SKM-1 treated with dmso at 0.1 percent for 144 hours (cell line): ENCODE measurements around the gene AZGP1.
A peak's percentile ranks its signal among the peaks of the same experiment; 100 is the strongest.
"Not testable (repeated sequence)": the region's sequence is repeated elsewhere in the genome, so short reads cannot be mapped to it uniquely, and the experiment has no call there.

Source experiments
- DNase-seq: peaks from one replicate; lab custom pipeline; 2025; ENCODE audit not compliant: unreplicated experiment; lab: John Stamatoyannopoulos, UW

The AZGP1 gene

DNA sequence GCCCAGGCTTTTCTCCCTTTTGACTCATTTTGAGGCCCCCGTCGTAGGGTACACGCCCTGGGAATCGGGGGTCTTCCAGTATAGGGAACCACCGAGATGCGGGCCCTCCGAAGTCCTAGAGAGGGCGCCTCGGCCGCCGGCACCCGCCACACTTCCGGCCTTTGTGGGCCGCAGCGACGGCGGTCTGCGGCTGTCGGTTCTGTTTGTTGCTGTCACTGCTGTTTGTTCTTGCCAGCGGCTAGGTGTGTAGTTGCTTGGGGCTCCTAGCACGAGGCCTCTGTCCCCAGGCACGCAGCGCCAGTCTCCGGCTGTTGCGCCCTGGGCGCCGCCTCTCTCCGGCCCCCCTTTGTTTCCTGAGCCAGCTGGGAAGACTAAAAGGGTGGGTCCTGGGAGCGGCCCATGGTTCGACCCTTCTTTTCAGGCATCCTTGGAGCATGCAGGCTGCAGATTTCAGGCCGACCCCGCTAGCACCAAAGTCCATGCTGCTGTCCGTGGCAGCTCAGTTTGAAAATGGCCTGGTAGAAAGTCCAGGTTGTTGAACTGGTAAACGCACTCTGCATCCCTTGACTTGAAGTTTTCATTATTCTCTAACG is 21.8 kb upstream of the AZGP1 start:
- DNase-seq: no peak

- no peak for DNase-seq
These were observed 21.1 kb upstream of the AZGP1 start for GRCh38 chr7:99996755-99997544.

GRCh38 chr7:99994819-99995218 is 19.0 kb upstream of the AZGP1 start:
- no peak for DNase-seq

DNA sequence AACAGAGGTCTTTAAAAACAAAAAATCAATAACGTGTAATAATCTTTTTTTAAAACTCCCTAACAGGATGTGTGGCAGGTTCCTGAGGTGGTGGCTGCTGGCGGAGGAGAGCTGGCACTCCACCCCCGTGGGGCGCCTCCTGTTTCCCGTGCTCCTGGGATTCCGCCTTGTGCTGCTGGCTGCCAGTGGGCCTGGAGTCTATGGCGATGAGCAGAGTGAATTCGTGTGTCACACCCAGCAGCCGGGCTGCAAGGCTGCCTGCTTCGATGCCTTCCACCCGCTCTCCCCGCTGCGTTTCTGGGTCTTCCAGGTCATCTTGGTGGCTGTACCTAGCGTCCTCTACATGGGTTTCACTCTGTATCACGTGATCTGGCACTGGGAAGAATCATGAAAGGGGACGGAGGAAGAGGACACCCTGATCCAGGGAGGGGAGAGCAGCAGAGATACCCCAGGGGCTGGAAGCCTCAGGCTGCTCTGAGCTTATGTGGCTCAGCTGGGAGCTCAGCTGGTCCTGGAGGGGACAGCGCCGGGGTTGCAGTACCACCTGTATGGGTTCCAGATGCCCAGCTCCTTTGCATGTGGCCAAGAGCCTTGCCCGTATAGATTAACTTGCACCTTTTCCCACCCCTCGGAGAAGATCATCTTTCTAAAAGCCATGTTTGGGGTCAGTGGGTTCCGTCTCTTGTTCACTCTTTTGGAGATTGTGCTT is 16.7 kb upstream of the AZGP1 start:
- DNase-seq: no peak

DNA sequence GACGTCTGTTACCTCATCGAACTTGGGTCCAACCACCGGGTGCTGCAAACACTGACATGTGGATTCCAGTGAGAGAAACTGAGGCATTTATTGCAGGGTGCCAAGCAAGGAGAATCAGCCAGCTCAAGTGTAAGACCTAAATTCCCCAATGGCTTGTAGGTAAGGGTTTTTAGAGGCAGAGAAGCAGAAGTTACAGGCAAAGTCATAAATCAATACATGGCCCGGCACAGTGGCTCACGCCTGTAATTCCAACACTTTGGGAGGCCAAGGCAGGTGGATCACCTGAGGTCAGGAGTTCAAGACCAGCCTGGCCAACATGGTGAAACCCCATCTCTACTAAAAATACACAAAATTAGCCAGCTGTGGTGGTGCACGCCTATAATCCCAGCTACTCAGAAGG is 15.7 kb upstream of the AZGP1 start:
- not testable (repeated sequence) for DNase-seq

GRCh38 chr7:99990460-99990852 is 14.6 kb upstream of the AZGP1 start:
- DNase-seq: no peak

GRCh38 chr7:99987846-99988245 is 12.0 kb upstream of the AZGP1 start:
- DNase-seq: no peak

DNA sequence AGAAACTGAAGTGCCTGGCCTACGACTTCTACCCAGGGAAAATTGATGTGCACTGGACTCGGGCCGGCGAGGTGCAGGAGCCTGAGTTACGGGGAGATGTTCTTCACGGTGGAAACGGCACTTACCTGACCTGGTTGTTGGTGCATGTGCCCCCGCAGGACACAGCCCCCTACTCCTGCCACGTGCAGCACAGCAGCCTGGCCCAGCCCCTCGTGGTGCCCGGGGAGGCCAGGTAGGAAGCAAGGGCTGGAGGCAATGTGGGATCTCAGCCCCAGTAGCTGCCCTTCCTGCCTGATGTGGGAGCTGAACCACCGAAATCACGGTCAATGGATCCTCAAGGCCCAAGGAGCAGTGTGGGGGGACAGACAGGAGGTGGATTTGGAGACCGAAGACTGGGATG is 11.5 kb upstream of the AZGP1 start:
- not testable (repeated sequence) for DNase-seq

GRCh38 chr7:99984593-99984992 is 8.8 kb upstream of the AZGP1 start:
- DNase-seq: no peak

DNA sequence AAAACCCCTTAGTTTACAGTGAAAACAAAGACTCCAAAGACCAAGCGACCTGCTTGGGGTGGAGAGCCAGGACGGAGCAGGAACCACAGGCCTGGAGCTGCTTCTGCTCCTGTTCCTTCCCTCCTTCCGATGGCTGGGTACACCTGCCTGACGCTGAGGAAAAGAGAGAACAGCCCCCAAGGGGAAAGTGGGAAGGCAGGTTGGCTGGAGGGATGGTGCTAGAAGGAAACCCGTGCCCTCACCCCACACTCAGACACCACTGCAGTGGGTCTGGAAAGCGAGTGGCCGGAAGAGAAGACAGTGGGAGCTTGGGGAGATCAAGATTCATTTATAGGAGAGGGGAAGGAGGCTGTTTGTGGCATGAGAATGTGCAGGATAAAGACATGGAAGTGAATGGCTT is 5.2 kb upstream of the AZGP1 start:
- not testable (repeated sequence) for DNase-seq

GRCh38 chr7:99980448-99980872 is 4.6 kb upstream of the AZGP1 start:
- DNase-seq: not testable (repeated sequence)

- peak; percentile 34 for DNase-seq
These were observed 4.0 kb upstream of the AZGP1 start for GRCh38 chr7:99979814-99980225.

- DNase-seq: no peak
These were observed 795 bp upstream of the AZGP1 start for GRCh38 chr7:99976626-99977025.

DNA sequence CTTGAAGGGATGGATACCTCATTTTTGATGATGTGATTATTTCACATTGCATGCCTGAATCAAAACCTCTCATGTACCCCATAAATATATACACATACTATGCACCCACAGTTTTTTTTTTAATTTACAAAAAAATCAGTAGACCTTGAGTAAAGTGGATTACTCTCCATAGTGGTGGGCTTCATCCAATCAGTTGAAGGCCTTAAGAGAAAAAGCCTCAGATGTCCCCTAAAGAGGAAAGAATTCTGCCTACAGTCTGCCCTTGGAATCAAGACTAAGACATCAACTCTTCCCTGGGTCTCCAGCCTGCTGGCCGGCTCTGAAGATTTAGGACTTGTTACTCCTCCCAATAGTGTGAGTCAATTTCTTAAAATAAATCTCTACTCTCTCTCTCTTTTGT is 1.1 kb downstream of the AZGP1 start:
- no peak for DNase-seq

GRCh38 chr7:99973817-99974216 is 2.0 kb downstream of the AZGP1 start:
- DNase-seq: not testable (repeated sequence)

- DNase-seq: no peak
These were observed 4.6 kb downstream of the AZGP1 start for GRCh38 chr7:99971242-99971641.

- not testable (repeated sequence) for DNase-seq
These were observed 6.0 kb downstream of the AZGP1 start for GRCh38 chr7:99969813-99970212.

GRCh38 chr7:99969298-99969697 is 6.5 kb downstream of the AZGP1 start:
- DNase-seq: no peak

GRCh38 chr7:99958564-99959227 is 17.1 kb downstream of the AZGP1 start:
- no peak for DNase-seq

- DNase-seq: no peak
These were observed 20.6 kb downstream of the AZGP1 start for GRCh38 chr7:99955247-99955646.

DNA sequence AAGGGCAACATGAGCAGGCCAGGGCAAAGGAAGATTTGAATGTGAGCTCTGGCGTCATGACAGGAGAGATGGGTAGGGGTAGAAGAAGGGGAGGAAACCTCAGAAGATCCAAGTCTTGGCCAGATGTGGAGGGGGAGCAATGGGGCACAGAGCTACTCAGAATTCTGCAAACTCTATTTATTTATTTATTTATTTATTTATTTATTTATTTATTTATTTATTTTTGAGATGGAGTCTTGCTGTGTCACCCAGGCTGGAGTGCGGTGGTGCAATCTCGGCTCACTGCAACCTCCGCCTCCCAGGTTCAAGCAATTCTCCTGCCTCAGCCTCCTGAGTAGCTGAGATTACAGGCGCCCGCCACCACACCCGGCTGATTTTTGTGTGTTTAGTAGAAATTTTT is 21.2 kb downstream of the AZGP1 start:
- DNase-seq: not testable (repeated sequence)
